Thyroid gland (tissue), 4 donors: ENCODE measurements around the gene PCMTD2. TPM values are rescaled to one million over a fixed set of nuclear protein-coding genes. Genes with fewer than 3 reads are reported as not detected.

Source experiments
- DNase-seq, 2 donors: peaks; one replicate each; pipeline ENCODE4 v3.0.0-alpha.2; 2019
- H3K27ac ChIP-seq, 3 donors: fragments of 200-600 bp; sonication (generic); 1 replicate in 2 of 3; 2 replicates in 1 of 3; pipeline ENCODE4 v1.5.1; 2016 to 2019; ENCODE audit warnings: mild to moderate bottlenecking in 1 of 3, moderate library complexity in 1 of 3
- H3K27me3 ChIP-seq: fragments of 200-600 bp; sonication (generic); one replicate; pipeline ENCODE4 v1.5.1; 2019
- H3K36me3 ChIP-seq, 2 donors: fragments of 200-600 bp; sonication (generic); one replicate each; pipeline ENCODE4 v1.5.1; 2016 to 2019
- H3K4me1 ChIP-seq, 2 donors: fragments of 200-600 bp; sonication (generic); one replicate each; pipeline ENCODE4 v1.5.1; 2017 to 2019
- H3K4me3 ChIP-seq, 3 donors: fragments of 200-600 bp; sonication (generic); replicated peaks in 1 of 3; 1 replicate in 2 of 3; 2 replicates in 1 of 3; pipeline ENCODE4 v1.5.1; 2016; ENCODE audit warnings: mild to moderate bottlenecking in 1 of 3
- H3K9me3 ChIP-seq: fragments of 200-600 bp; sonication (generic); one replicate; pipeline ENCODE4 v1.5.1; 2017
- POLR2A ChIP-seq, 2 donors: fragments of 450-650 bp; IDR thresholded peaks; one replicate each; pipeline ENCODE4 v1.6.1; 2017; ENCODE audit warnings: antibody characterized with exemption in 2 of 2, mild to moderate bottlenecking in 2 of 2, moderate library complexity in 1 of 2
- WGBS, 2 donors: methylation state at CpG; one replicate each; pipeline ENCODE4 v1.1.5; 2017; 5-methylcytosine and 5-hydroxymethylcytosine counted together
- intact Hi-C: fragments of 100-400 bp; cut with DNase I; formaldehyde crosslinking; loops from one replicate; pipeline ENCODE4 v1.15.1; 2023
- total RNA-seq, 4 donors: library from RNA; depleted of rRNA; stranded (reverse); fragments of >200 nt; gene quantifications; one replicate each; pipeline ENCODE4 v1.2.3, GENCODE V29; 2016
- TF ChIP-seq, protein P1 (sequence below), 6 experiments: fragments of 200-600 bp in 3 of 6; fragments of 450-650 bp in 3 of 6; sonication (generic) in 3 of 6; IDR thresholded peaks; one replicate each; pipeline ENCODE4 v1.5.1; 2016 to 2019; ENCODE audit warnings: antibody characterized with exemption in 6 of 6, mild to moderate bottlenecking in 2 of 6, inconsistent platforms in 1 of 6, moderate library complexity in 1 of 6

PCMTD2 gene
- total RNA-seq, 4 donors from 2014 or later: 87.0 to 156 (median 124) TPM

DNA sequence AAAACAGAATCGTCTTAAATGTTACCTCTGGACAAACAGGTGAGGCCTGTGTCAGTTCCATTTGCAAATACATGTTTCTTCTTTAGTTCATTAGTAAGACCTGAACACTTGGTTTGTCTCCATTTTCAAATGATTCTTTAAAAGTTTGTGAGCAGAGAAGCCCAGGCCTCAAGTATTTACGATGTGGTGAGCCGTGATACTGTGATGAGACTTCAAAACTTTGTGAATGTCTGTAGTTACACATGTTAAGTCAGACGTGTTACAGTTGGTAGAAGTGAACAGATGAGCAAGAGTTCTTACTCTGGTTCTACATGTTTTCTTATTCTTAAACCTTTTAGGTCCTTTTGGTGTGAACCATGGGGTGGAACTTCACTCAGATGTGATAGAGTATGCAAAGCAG lies 8.5 kb downstream of the PCMTD2 start:
- Histone ChIP-seq H3K27me3 (no peaks in the 10 kb centered on the region), H3K27ac (no peak overlapping the region), H3K36me3 (peaks cover 0 to 9% of the 10 kb centered on the region in 2 donors), H3K4me1 (peaks cover 0 to 7% of the 10 kb centered on the region in 2 donors), H3K4me3 (no peak overlapping the region), H3K9me3 (no peaks in the 10 kb centered on the region)
- WGBS, 2 donors: 88 to 93% methylated on average over 4 of the region's 4 CpGs
- no peak for TF ChIP-seq POLR2A (IDR thresholded peaks at IDR 0.05)
- TF ChIP-seq, protein P1, sequence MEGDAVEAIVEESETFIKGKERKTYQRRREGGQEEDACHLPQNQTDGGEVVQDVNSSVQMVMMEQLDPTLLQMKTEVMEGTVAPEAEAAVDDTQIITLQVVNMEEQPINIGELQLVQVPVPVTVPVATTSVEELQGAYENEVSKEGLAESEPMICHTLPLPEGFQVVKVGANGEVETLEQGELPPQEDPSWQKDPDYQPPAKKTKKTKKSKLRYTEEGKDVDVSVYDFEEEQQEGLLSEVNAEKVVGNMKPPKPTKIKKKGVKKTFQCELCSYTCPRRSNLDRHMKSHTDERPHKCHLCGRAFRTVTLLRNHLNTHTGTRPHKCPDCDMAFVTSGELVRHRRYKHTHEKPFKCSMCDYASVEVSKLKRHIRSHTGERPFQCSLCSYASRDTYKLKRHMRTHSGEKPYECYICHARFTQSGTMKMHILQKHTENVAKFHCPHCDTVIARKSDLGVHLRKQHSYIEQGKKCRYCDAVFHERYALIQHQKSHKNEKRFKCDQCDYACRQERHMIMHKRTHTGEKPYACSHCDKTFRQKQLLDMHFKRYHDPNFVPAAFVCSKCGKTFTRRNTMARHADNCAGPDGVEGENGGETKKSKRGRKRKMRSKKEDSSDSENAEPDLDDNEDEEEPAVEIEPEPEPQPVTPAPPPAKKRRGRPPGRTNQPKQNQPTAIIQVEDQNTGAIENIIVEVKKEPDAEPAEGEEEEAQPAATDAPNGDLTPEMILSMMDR (IDR thresholded peaks at IDR 0.05): no peak
- intact Hi-C loops: no loop called here
- no peak for DNase-seq

GRCh38 chr20:64265201-64265600 lies 9.7 kb downstream of the PCMTD2 start:
- H3K4me1 ChIP-seq: peaks cover 0 to 7% of the 10 kb centered on the region in 2 donors
- H3K27me3 ChIP-seq: no peaks in the 10 kb centered on the region
- no peak overlapping the region for H3K27ac ChIP-seq
- H3K4me3 ChIP-seq: no peak overlapping the region
- no peak for DNase-seq
- H3K9me3 ChIP-seq: no peaks in the 10 kb centered on the region
- WGBS, 2 donors: 79 to 84% methylated on average over 5 of the region's 5 CpGs
- TF ChIP-seq, protein P1 (IDR thresholded peaks at IDR 0.05): no peak
- no peak for TF ChIP-seq POLR2A (IDR thresholded peaks at IDR 0.05)
- H3K36me3 ChIP-seq: peaks cover 0 to 9% of the 10 kb centered on the region in 2 donors
- intact Hi-C loops: no loop called here

GRCh38 chr20:64266988-64267387 lies 11.4 kb downstream of the PCMTD2 start:
- Histone ChIP-seq H3K36me3 (peaks cover 0 to 9% of the 10 kb centered on the region in 2 donors), H3K9me3 (no peaks in the 10 kb centered on the region), H3K27ac (no peak overlapping the region), H3K4me3 (no peak overlapping the region), H3K4me1 (no peaks in the 10 kb centered on the region), H3K27me3 (no peaks in the 10 kb centered on the region)
- 86% methylated on average over 5 of the region's 5 CpGs for WGBS, 2 donors
- no peak for TF ChIP-seq POLR2A (IDR thresholded peaks at IDR 0.05)
- TF ChIP-seq, protein P1 (IDR thresholded peaks at IDR 0.05): no peak
- intact Hi-C loops: no loop called here
- DNase-seq: no peak

DNA sequence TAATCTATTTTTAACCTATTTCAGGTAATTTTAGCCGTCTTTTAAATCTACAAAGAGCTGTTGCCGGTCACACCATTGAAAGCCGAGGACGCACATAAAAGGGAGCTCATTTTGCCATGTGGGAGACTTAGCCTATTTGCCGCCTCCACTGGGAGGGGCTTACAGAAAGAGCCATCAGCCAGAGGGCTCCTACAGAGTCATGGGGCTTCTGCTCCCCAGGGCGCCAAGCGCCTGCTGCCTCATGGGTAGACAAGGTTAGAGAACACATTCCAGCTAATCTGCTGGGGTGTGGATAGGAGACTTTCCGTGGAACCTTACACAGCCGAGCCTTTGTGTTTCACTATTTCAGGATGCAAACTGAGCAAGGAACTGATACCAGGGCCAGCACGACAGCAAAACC lies 12.6 kb downstream of the PCMTD2 start:
- H3K9me3 ChIP-seq: no peaks in the 10 kb centered on the region
- no peak for DNase-seq
- H3K4me1 ChIP-seq: no peaks in the 10 kb centered on the region
- no peak overlapping the region for H3K27ac ChIP-seq
- H3K27me3 ChIP-seq: no peaks in the 10 kb centered on the region
- TF ChIP-seq, protein P1 (IDR thresholded peaks at IDR 0.05): no peak
- no peak for TF ChIP-seq POLR2A (IDR thresholded peaks at IDR 0.05)
- 89 to 94% methylated on average over 10 of the region's 10 CpGs for WGBS, 2 donors
- H3K36me3 ChIP-seq: peaks cover 0 to 9% of the 10 kb centered on the region in 2 donors
- intact Hi-C loops: no loop called here
- H3K4me3 ChIP-seq: no peak overlapping the region

- intact Hi-C loops: no loop called here
- no peak overlapping the region for H3K4me3 ChIP-seq
- H3K36me3 ChIP-seq: peaks cover 0 to 9% of the 10 kb centered on the region in 2 donors
- no peak for TF ChIP-seq POLR2A (IDR thresholded peaks at IDR 0.05)
- TF ChIP-seq, protein P1 (IDR thresholded peaks at IDR 0.05): no peak
- 96% methylated on average over 53 of the region's 53 CpGs for WGBS, 2 donors
- no peaks in the 10 kb centered on the region for H3K9me3 ChIP-seq
- no peaks in the 10 kb centered on the region for H3K4me1 ChIP-seq
- no peak for DNase-seq
- no peak overlapping the region for H3K27ac ChIP-seq
- H3K27me3 ChIP-seq: no peaks in the 10 kb centered on the region
Measured at GRCh38 chr20:64269604-64270411, 14.3 kb downstream of the PCMTD2 start.
